Endothelial cell (in vitro differentiated cells): ENCODE measurements around the gene RTN4R. TPM values are rescaled to one million over a fixed set of nuclear protein-coding genes. Genes with fewer than 3 reads are reported as not detected.
A peak's percentile ranks its signal among the peaks of the same experiment; 100 is the strongest.

ENCODE experiments used
- DNase-seq: peaks from one replicate; pipeline ENCODE4 v3.0.0; 2021; ENCODE audit warnings: low spot score
- H3K27ac Mint-ChIP-seq: one replicate; pipeline ENCODE4 v1.8.0; 2021; ENCODE audit warnings: mixed read lengths, inconsistent platforms; ENCODE audit not compliant: unreplicated experiment
- H3K27me3 Mint-ChIP-seq: one replicate; pipeline ENCODE4 v1.8.0; 2021; ENCODE audit warnings: mild to moderate bottlenecking, moderate library complexity, mixed read lengths, inconsistent platforms; ENCODE audit not compliant: unreplicated experiment
- H3K36me3 Mint-ChIP-seq: one replicate; pipeline ENCODE4 v1.8.0; 2021; ENCODE audit warnings: mild to moderate bottlenecking, low read depth, mixed read lengths, inconsistent platforms; ENCODE audit not compliant: unreplicated experiment
- H3K4me1 Mint-ChIP-seq: one replicate; pipeline ENCODE4 v1.8.0; 2021; ENCODE audit warnings: mild to moderate bottlenecking, mixed read lengths, inconsistent platforms; ENCODE audit not compliant: unreplicated experiment
- H3K4me3 Mint-ChIP-seq: one replicate; pipeline ENCODE4 v1.8.0; 2021; ENCODE audit warnings: mild to moderate bottlenecking, mixed read lengths, inconsistent platforms; ENCODE audit not compliant: unreplicated experiment
- H3K9me3 Mint-ChIP-seq: one replicate; pipeline ENCODE4 v1.8.0; 2021; ENCODE audit warnings: mixed read lengths, inconsistent platforms; ENCODE audit not compliant: unreplicated experiment
- total RNA-seq: library from RNA; stranded (reverse); fragmentation: NEBNext Ultra II Directional; extraction: Animal tissue kit (Norgen Biotek cat#: 25700); gene quantifications from one replicate; pipeline ENCODE4 v1.2.1, GENCODE V29; 2021; ENCODE audit not compliant: unreplicated experiment
- TF ChIP-seq, protein P1 (sequence below): fragments of 200-600 bp; sonication (generic); IDR thresholded peaks from one replicate; pipeline ENCODE4 v1.5.0; 2021; ENCODE audit warnings: antibody characterized with exemption; ENCODE audit not compliant: unreplicated experiment

Gene RTN4R
- total RNA-seq, 1 donor from 2014 or later: 19.0 TPM

DNA sequence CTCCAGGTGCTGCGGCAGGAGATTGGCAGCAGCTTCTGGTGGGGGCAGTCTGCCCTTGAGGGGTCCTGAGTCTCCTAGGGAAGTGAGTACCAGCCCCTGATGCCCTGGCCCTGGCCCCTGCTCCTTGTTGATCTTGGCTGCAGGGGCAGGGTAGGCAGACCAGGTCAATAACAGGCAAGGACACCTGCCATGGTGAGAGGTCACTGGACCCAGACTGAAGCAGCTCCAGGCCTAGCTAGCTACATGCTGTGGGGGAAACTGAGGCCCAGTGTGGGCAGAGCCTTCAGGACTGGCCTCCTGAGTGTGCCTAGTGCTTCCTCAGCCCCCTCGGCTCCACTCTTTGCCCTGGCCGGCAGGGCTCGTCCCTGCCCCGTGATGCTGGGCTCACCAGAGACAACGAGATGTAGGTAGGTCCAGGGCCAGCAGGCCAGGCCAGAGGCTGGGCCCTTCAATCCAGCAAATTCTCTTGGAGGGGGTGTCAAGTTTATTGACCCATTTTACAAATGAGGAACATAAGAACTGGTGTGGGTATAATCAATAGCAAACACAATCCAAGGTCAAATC is 20.4 kb downstream of the RTN4R start:
- H3K4me3 Mint-ChIP-seq: no peak overlapping the region
- H3K4me1 Mint-ChIP-seq: peaks cover 19% of the 10 kb centered on the region
- H3K27me3 Mint-ChIP-seq: peaks cover 3% of the 10 kb centered on the region
- no peak overlapping the region for H3K27ac Mint-ChIP-seq
- TF ChIP-seq, protein P1, sequence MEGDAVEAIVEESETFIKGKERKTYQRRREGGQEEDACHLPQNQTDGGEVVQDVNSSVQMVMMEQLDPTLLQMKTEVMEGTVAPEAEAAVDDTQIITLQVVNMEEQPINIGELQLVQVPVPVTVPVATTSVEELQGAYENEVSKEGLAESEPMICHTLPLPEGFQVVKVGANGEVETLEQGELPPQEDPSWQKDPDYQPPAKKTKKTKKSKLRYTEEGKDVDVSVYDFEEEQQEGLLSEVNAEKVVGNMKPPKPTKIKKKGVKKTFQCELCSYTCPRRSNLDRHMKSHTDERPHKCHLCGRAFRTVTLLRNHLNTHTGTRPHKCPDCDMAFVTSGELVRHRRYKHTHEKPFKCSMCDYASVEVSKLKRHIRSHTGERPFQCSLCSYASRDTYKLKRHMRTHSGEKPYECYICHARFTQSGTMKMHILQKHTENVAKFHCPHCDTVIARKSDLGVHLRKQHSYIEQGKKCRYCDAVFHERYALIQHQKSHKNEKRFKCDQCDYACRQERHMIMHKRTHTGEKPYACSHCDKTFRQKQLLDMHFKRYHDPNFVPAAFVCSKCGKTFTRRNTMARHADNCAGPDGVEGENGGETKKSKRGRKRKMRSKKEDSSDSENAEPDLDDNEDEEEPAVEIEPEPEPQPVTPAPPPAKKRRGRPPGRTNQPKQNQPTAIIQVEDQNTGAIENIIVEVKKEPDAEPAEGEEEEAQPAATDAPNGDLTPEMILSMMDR: no peak
- H3K9me3 Mint-ChIP-seq: no peaks in the 10 kb centered on the region
- no peaks in the 10 kb centered on the region for H3K36me3 Mint-ChIP-seq
- no peak for DNase-seq

DNA sequence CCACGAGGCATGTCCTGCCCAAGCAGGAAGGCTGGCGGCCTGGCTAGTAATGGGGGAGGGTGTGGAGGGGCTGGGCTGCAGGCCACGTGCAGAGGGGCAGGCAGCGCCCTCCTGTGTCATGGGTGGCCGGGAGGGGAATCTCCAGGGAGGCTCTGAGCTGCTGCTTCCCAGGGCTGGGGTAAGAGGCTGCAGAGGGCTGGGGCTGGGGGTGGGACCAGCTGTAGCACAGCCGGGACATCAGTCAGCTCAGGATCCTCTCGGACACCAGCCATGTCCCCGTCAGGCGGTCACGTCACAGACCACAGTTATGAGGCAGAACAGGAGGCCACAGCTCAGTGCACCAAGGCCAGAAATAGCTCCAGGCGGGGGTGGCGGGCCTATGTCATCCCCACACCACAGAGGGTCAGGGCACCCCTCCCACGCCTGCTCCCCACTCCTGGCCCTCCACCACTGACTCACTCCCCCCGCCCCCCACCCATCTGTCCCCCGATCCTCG is 21.1 kb downstream of the RTN4R start:
- Mint-ChIP-seq H3K27me3 (peaks cover 6% of the 10 kb centered on the region), H3K27ac (no peak overlapping the region), H3K4me1 (peaks cover 22% of the 10 kb centered on the region), H3K36me3 (no peaks in the 10 kb centered on the region), H3K4me3 (no peak overlapping the region), H3K9me3 (no peaks in the 10 kb centered on the region)
- DNase-seq: peak; percentile 22
- TF ChIP-seq, protein P1: no peak

DNA sequence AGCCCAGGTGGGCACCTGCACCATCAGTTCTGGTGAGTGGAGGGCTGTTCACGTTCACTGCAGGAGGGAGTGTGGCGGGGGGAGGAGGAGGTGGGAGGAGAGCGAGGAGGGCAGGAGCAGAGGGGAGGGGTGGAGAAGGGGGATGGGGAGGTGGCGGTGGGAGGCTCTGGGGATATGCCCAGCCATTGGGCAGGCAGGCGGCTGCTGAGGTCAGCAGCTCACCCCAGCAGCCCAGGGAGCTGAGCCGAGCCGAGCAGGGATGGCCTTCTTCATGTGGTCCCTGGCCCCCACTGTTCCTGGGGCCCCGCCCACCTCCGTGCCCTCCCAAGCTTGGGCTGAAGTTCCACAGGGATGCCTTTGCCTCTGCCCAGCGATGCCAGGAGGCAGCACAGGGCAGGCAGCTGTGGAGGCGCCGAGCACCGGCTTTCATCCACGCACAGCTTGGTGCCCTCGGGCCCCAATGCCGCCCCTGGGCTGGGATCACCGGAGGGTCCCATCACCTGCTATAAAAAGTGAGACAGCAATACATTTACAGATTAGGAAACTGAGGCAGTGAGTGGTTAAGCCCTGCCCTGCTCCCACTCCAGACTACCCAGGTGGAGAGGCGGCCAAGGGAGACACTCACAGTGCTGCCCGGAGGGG is 21.6 kb downstream of the RTN4R start:
- DNase-seq: no peak

DNA sequence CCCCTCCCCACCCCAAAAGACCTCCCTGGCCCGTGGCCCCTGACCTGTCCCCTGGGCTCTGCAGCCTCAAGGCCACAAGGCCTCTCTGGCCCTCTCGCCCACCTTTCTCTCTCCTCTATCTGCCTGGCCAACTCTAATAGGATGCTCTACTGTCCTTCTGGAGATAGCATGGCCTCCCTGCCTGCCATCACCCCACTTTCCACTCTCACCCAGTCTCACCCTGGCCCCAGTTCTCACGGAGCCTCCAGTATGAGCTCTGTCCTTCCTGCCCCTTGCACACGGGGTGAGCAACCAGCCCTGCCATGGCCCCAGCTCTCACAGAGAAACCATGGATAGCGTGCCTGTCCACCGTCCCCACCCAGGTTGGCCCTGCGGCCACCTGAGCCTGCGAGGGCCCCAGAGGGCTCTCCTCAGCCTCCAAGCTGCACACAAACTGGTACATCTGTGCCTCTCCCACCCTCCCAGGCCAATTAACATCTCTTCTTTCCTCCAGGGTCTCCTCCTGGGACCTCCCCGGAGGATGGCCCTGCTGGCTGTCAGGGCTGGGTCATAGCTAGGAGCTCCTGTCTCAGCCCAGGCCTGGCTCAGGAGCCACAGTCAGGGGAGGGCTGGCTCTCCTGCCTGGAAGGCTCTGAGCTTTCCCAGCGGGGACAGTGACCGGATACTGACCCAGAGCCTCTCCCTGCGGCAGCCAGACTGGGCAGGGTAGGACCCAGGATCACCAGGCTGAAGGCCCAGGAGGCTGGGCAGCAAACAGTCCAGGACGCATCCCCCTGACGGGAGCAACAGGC is 22.3 kb downstream of the RTN4R start:
- TF ChIP-seq, protein P1: no peak
- Mint-ChIP-seq H3K9me3 (no peaks in the 10 kb centered on the region), H3K4me3 (peak overlapping the region; percentile 66), H3K4me1 (peaks cover 26% of the 10 kb centered on the region), H3K27ac (peak overlapping the region; percentile 63), H3K27me3 (peaks cover 6% of the 10 kb centered on the region), H3K36me3 (no peaks in the 10 kb centered on the region)
- no peak for DNase-seq

More for the DNA sequence above, 21.6 kb downstream of the RTN4R start:
- Mint-ChIP-seq H3K4me3 (no peak overlapping the region), H3K4me1 (peaks cover 22% of the 10 kb centered on the region), H3K9me3 (no peaks in the 10 kb centered on the region), H3K27ac (no peak overlapping the region), H3K27me3 (peaks cover 6% of the 10 kb centered on the region), H3K36me3 (no peaks in the 10 kb centered on the region)
- TF ChIP-seq, protein P1: no peak
